Fibroblast of skin of left quadriceps (primary cell): ENCODE results near the gene UVRAG.
"Not testable (repeated sequence)": the region's sequence is repeated elsewhere in the genome, so short reads cannot be mapped to it uniquely, and the experiment has no call there.

Experiments used
- DNase-seq, 2 experiments: peaks; one replicate each; pipeline ENCODE4 v3.0.0-alpha.2; 2013; ENCODE audit warnings: low read depth in 2 of 2

The UVRAG gene

GRCh38 chr11:75839851-75840250 lies 24.8 kb downstream of the UVRAG start:
- DNase-seq, result no peak

- no peak for DNase-seq
Measured at GRCh38 chr11:75840522-75840921, 25.5 kb downstream of the UVRAG start.

- DNase-seq, result no peak
Measured at GRCh38 chr11:75841739-75842138, 26.7 kb downstream of the UVRAG start.

- no peak for DNase-seq
Measured at GRCh38 chr11:75845324-75845723, 30.3 kb downstream of the UVRAG start.

GRCh38 chr11:75849894-75850293 lies 34.9 kb downstream of the UVRAG start:
- DNase-seq, result no peak

- no peak for DNase-seq
Measured at GRCh38 chr11:75850787-75851186, 35.8 kb downstream of the UVRAG start.

- no peak for DNase-seq
Measured at GRCh38 chr11:75851203-75851602, 36.2 kb downstream of the UVRAG start.

GRCh38 chr11:75852406-75853017 lies 37.5 kb downstream of the UVRAG start:
- DNase-seq, result no peak

GRCh38 chr11:75853563-75853962 lies 38.6 kb downstream of the UVRAG start:
- DNase-seq, result not testable (repeated sequence)

- no peak for DNase-seq
Measured at GRCh38 chr11:75853971-75854370, 39.0 kb downstream of the UVRAG start.

GRCh38 chr11:75855206-75855605 lies 40.2 kb downstream of the UVRAG start:
- no peak for DNase-seq

GRCh38 chr11:75856912-75857311 lies 41.9 kb downstream of the UVRAG start:
- DNase-seq, result no peak

GRCh38 chr11:75858042-75858441 lies 43.0 kb downstream of the UVRAG start:
- DNase-seq, result no peak

- DNase-seq, result peak; percentile 29 to 38
Measured at GRCh38 chr11:75858613-75859012, 43.6 kb downstream of the UVRAG start.

GRCh38 chr11:75859614-75860013 lies 44.6 kb downstream of the UVRAG start:
- DNase-seq, result no peak

GRCh38 chr11:75862437-75862836 lies 47.4 kb downstream of the UVRAG start:
- no peak for DNase-seq

GRCh38 chr11:75867778-75868374 lies 52.9 kb downstream of the UVRAG start:
- peak; percentile 15 to 23 for DNase-seq

GRCh38 chr11:75868990-75869389 lies 54.0 kb downstream of the UVRAG start:
- no peak for DNase-seq

GRCh38 chr11:75869661-75870455 lies 54.8 kb downstream of the UVRAG start:
- DNase-seq, result no peak

- no peak for DNase-seq
Measured at GRCh38 chr11:75872887-75873416, 57.9 kb downstream of the UVRAG start.

GRCh38 chr11:75873417-75874221 lies 58.6 kb downstream of the UVRAG start:
- no peak for DNase-seq
